Measurements from ENCODE around the gene FOXN4.

- no peak for TF ChIP-seq CTCF (IDR thresholded peaks at IDR 0.05; ENCODE audit: insufficient read depth, low read length, poor library complexity, severe bottlenecking)
- no peak for TF ChIP-seq EZH2phosphoT487 (conservative IDR thresholded peaks at IDR 0.05; ENCODE audit: low read length)
These were observed at the start of gene FOXN4 for GRCh38 chr12:109308534-109309380.
